ENCODE data around the gene OSBPL1A. TPM values are rescaled to one million over a fixed set of nuclear protein-coding genes. Genes with fewer than 3 reads are reported as not detected.
"Not testable (repeated sequence)": the region's sequence is repeated elsewhere in the genome, so short reads cannot be mapped to it uniquely, and the experiment has no call there.

OSBPL1A gene
- total RNA-seq, 4 donors from 2014 or later: 31.0 to 42.2 (median 32.4) TPM

GRCh38 chr18:24366328-24366727 lies 31.3 kb downstream of the OSBPL1A start:
- Histone ChIP-seq H3K27me3 (no peaks in the 10 kb centered on the region), H3K9me3 (no peaks in the 10 kb centered on the region), H3K4me3 (no peak overlapping the region), H3K4me1 (no peaks in the 10 kb centered on the region), H3K27ac (no peak overlapping the region), H3K36me3 (no peaks in the 10 kb centered on the region)
- no peak for TF ChIP-seq POLR2AphosphoS5 (IDR thresholded peaks at IDR 0.05)
- TF ChIP-seq EP300 (IDR thresholded peaks at IDR 0.05): no peak
- TF ChIP-seq CTCF (IDR thresholded peaks at IDR 0.05): no peak
- TF ChIP-seq POLR2A (IDR thresholded peaks at IDR 0.05): no peak
- 90% methylated on average over 3 of the region's 3 CpGs for WGBS
- no peak for DNase-seq (ENCODE audit: low spot score in 2 of 2)

GRCh38 chr18:24364177-24364576 lies 33.4 kb downstream of the OSBPL1A start:
- WGBS: 89% methylated on average over 1 of the region's 1 CpG
- Histone ChIP-seq H3K36me3 (no peaks in the 10 kb centered on the region), H3K4me3 (no peak overlapping the region), H3K9me3 (no peaks in the 10 kb centered on the region), H3K27me3 (no peaks in the 10 kb centered on the region), H3K4me1 (no peaks in the 10 kb centered on the region), H3K27ac (no peak overlapping the region)
- TF ChIP-seq POLR2AphosphoS5 (IDR thresholded peaks at IDR 0.05) (no peak), POLR2A (IDR thresholded peaks at IDR 0.05) (no peak), EP300 (IDR thresholded peaks at IDR 0.05) (no peak), CTCF (IDR thresholded peaks at IDR 0.05) (no peak)
- no peak for DNase-seq (ENCODE audit: low spot score in 2 of 2)

- no peaks in the 10 kb centered on the region for H3K9me3 ChIP-seq
- peaks cover 2% of the 10 kb centered on the region for H3K36me3 ChIP-seq
- no peak for DNase-seq (ENCODE audit: low spot score in 2 of 2)
- H3K4me1 ChIP-seq: no peaks in the 10 kb centered on the region
- 85% methylated on average over 1 of the region's 1 CpG for WGBS
- no peak overlapping the region for H3K4me3 ChIP-seq
- no peaks in the 10 kb centered on the region for H3K27me3 ChIP-seq
- peak overlapping the region; percentile 14 for H3K27ac ChIP-seq
- no peak for TF ChIP-seq CTCF (IDR thresholded peaks at IDR 0.05)
- TF ChIP-seq POLR2AphosphoS5 (IDR thresholded peaks at IDR 0.05): no peak
- no peak for TF ChIP-seq EP300 (IDR thresholded peaks at IDR 0.05)
- TF ChIP-seq POLR2A (IDR thresholded peaks at IDR 0.05): no peak
Measured at GRCh38 chr18:24362757-24363156, 34.9 kb downstream of the OSBPL1A start.

- not testable (repeated sequence) for H3K36me3 ChIP-seq; H3K4me1 ChIP-seq; H3K9me3 ChIP-seq; H3K27me3 ChIP-seq; DNase-seq (ENCODE audit: low spot score in 2 of 2); H3K27ac ChIP-seq; H3K4me3 ChIP-seq
- 43% methylated on average over 9 of the region's 9 CpGs for WGBS
- TF ChIP-seq CTCF (IDR thresholded peaks at IDR 0.05): peak; percentile 29 to 50
Measured at GRCh38 chr18:24359787-24360530, 37.7 kb downstream of the OSBPL1A start.

GRCh38 chr18:24354278-24354677 lies 43.3 kb downstream of the OSBPL1A start:
- peaks cover 2% of the 10 kb centered on the region for H3K36me3 ChIP-seq
- DNase-seq (ENCODE audit: low spot score in 2 of 2): no peak
- no peak overlapping the region for H3K4me3 ChIP-seq
- no peaks in the 10 kb centered on the region for H3K4me1 ChIP-seq
- H3K27ac ChIP-seq: no peak overlapping the region
- no peaks in the 10 kb centered on the region for H3K27me3 ChIP-seq
- TF ChIP-seq POLR2A (IDR thresholded peaks at IDR 0.05): no peak
- no peak for TF ChIP-seq EP300 (IDR thresholded peaks at IDR 0.05)
- TF ChIP-seq CTCF (IDR thresholded peaks at IDR 0.05): no peak
- no peak for TF ChIP-seq POLR2AphosphoS5 (IDR thresholded peaks at IDR 0.05)
- WGBS: 82% methylated on average over 6 of the region's 6 CpGs
- no peaks in the 10 kb centered on the region for H3K9me3 ChIP-seq

Data from suprapubic skin (tissue), 4 donors.